CD4-positive, alpha-beta T cell treated with Interleukin-1 beta for 1 hour (primary cell): Measurements from ENCODE around the gene MYOD1.

Source experiments
- DNase-seq, 2 donors: peaks; one replicate each; pipeline ENCODE4 v3.0.0-alpha.2; 2020 to 2022

MYOD1 gene

DNA sequence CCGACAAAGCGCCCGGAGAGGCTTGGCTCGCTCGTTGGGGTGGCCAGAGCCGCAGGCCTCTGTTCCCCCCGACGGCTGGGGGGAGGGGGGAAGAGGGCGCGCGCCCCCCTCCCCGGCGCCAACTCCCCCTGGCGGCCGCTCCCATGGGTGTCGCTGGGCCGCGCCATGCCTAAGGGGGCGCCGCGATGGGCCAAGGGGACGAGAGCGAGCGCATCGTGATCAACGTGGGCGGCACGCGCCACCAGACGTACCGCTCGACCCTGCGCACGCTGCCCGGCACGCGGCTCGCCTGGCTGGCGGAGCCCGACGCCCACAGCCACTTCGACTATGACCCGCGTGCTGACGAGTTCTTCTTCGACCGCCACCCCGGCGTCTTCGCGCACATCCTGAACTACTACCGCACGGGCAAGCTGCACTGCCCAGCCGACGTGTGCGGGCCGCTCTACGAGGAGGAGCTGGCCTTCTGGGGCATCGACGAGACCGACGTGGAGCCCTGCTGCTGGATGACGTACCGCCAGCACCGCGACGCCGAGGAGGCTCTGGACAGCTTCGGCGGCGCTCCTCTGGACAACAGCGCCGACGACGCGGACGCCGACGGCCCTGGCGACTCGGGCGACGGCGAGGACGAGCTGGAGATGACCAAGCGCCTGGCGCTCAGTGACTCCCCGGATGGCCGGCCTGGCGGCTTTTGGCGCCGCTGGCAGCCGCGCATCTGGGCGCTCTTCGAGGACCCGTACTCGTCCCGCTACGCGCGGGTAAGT is 16.6 kb downstream of the MYOD1 start:
- DNase-seq = no peak

DNA sequence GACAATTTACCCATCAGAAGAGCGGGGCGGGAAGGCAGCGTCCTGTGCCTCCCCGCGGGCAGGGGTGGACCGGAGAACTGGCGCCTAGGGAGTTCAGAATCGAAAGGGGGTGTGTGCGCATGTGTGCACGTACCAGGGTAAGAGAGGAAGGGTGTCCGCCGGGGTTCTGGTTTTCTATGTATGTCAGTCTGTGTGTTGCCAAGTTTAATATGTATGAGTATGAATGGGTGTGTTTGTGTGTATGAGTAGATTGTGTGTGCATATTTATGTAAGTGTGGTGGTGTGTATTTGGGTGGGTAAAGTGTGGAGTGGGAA is 17.2 kb downstream of the MYOD1 start:
- no peak for DNase-seq

GRCh38 chr11:17736930-17737817 is 17.8 kb downstream of the MYOD1 start:
- no peak for DNase-seq

GRCh38 chr11:17738151-17738973 is 19.0 kb downstream of the MYOD1 start:
- DNase-seq = no peak

- DNase-seq = no peak
Measured at GRCh38 chr11:17739945-17740338, 20.6 kb downstream of the MYOD1 start.

GRCh38 chr11:17740649-17741235 is 21.4 kb downstream of the MYOD1 start:
- no peak for DNase-seq

DNA sequence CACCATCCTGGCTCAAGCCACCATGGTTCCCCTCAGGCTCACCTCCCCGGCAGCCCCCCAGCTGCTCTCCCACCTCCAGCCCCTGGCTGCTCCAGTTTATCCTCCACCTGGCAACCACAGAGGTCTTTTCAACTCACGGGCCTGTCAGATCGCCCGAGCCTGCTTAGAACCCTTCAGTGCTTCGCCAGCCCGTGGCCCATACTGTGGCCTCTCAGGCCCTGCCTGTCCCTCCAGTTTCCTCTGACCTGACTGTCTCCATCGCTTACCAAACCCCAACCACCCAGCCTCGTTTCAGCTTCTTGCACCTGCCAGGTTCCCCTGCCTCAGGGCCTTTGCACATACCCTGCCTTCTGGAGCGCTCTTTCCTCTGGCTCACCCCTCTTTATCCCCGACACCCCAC is 22.1 kb downstream of the MYOD1 start:
- no peak for DNase-seq

- no peak for DNase-seq
Measured at GRCh38 chr11:17742019-17742418, 22.6 kb downstream of the MYOD1 start.

GRCh38 chr11:17743026-17743807 is 23.8 kb downstream of the MYOD1 start:
- DNase-seq = no peak

- no peak for DNase-seq
Measured at GRCh38 chr11:17743808-17744119, 24.4 kb downstream of the MYOD1 start.

- DNase-seq = no peak
Measured at GRCh38 chr11:17744151-17744940, 25.0 kb downstream of the MYOD1 start.

DNA sequence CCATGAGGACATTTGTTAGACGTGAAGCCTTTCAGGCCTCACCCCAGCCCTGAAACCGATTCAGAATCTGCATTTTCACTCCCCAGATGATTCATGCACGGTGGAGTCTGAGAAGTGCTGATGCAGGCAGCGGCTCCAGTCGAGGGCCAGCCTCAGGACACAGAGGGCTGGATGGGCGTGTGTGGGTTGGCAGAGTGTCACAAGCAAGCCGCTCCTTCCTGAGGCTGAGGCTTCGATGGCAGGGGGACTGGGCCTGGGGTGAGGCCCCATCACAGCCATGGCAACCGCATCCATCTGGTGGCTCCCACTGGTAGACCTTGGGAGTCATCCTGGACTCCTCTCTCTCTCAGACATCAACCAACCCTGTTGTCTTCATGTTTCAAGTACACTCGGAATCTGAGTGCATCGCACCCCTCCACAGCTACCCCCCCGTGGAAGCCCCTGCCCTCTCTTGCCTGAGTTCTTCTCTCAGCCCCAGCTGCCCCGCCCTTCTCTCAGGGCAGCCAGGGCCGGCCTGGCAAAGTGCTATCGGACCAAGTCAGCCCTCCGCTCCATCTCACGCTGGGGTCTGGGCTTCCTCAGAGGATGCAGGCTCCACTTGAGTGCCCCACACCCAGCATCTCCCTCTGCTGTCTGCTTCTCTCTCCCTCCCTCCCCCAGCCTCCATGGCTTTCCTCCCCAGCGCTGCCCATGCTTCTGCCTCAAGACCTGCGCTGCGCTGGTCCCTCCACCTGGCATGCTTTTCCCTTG is 25.8 kb downstream of the MYOD1 start:
- DNase-seq = no peak

GRCh38 chr11:17746096-17746495 is 26.7 kb downstream of the MYOD1 start:
- no peak for DNase-seq

GRCh38 chr11:17747131-17747955 is 28.0 kb downstream of the MYOD1 start:
- DNase-seq = no peak

- no peak for DNase-seq
Measured at GRCh38 chr11:17748044-17748443, 28.7 kb downstream of the MYOD1 start.

GRCh38 chr11:17748761-17749721 is 29.7 kb downstream of the MYOD1 start:
- DNase-seq = no peak

GRCh38 chr11:17750013-17750800 is 30.8 kb downstream of the MYOD1 start:
- no peak for DNase-seq

DNA sequence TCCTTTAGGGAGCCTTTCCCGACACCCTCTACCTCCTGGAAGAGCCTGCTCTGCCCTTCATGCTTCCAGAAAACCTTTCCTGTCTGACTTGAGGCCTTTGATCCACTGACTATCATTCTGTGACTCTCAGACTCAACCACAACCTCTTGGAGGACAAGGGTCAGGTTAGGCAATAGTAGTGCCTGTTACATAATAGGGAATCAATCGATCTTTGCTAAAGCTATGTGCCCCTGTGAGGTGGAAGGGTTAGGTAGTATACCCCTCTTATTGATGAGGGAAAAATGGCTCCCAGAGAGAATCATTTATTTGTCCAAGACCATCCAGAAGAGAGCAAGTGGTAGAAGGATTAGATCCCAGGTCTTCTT is 31.4 kb downstream of the MYOD1 start:
- no peak for DNase-seq
